ENCODE measurements around the gene HOXC11. TPM values are rescaled to one million over a fixed set of nuclear protein-coding genes. Genes with fewer than 3 reads are reported as not detected.

Gene HOXC11
- total and polyA plus RNA-seq, 2 donors (not counting 1 experiment from before 2014, with no cell fraction given): not detected

- Histone ChIP-seq H3K9ac (ENCODE audit: low read length) (no peak overlapping the region), H3K4me1 (ENCODE audit: control insufficient read depth in 2 of 2, insufficient read depth in 2 of 2, low read length in 2 of 2) (peaks cover 4 to 20% of the 10 kb centered on the region in 2 donors), H3K27me3 (replicated peaks in 1 of 4; ENCODE audit: control extremely low read depth in 1 of 4, control insufficient read depth in 3 of 4, insufficient read depth in 4 of 4, low read length in 3 of 4) (peaks cover 0 to 87% (median 80%) of the 10 kb centered on the region in 4 experiments), H3K36me3 (replicated peaks in 1 of 2; ENCODE audit: control extremely low read depth in 1 of 2, control insufficient read depth in 1 of 2, extremely low read depth in 1 of 2, insufficient read depth in 2 of 2, low read length in 1 of 2) (no peaks in the 10 kb centered on the region), H3K27ac (ENCODE audit: low read length in 2 of 2) (no peak overlapping the region), H3K9me3 (ENCODE audit: control extremely low read depth in 1 of 3, control insufficient read depth in 2 of 3, insufficient read depth in 1 of 3, low read length in 2 of 3) (peaks cover 0 to 43% (median 1%) of the 10 kb centered on the region in 3 donors), H2AFZ (ENCODE audit: insufficient read depth, low read depth, low read length, poor library complexity, severe bottlenecking) (no peak overlapping the region), H3K79me2 (ENCODE audit: control insufficient read depth, insufficient read depth, low read length) (no peaks in the 10 kb centered on the region), H3K4me2 (replicated peaks; ENCODE audit: low read depth, low read length, poor library complexity, severe bottlenecking) (no peak overlapping the region), H3K4me3 (ENCODE audit: control extremely low read depth in 1 of 5, extremely low read depth in 1 of 5, insufficient read depth in 1 of 5, low read depth in 2 of 5, low read length in 4 of 5) (no peak overlapping the region), H4K20me1 (ENCODE audit: control insufficient read depth, insufficient read depth, low read length, poor library complexity, severe bottlenecking) (no peaks in the 10 kb centered on the region)
- no peaks in the 10 kb centered on the region for H3K9me3 Mint-ChIP-seq (ENCODE audit: insufficient read depth)
- TF ChIP-seq CTCF (IDR thresholded peaks at IDR 0.05): no peak
- TF ChIP-seq EZH2 (IDR thresholded peaks at IDR 0.05; ENCODE audit: borderline replicate concordance, insufficient read depth, low read depth, low read length, poor library complexity, severe bottlenecking): no peak
- H3K4me1 Mint-ChIP-seq: no peaks in the 10 kb centered on the region
- no peak for DNase-seq
- intact Hi-C loops (cut with micrococcal nuclease): loop anchor here (5.0 kb wide), 1 partner anchor 46 kb away; the partner anchor contains the start of gene HOXC10
- whole genome bisulfite sequencing (ENCODE audit: insufficient coverage): no CpG with 5 or more reads among the region's 5 CpGs
- H3K27me3 Mint-ChIP-seq: peaks cover 76% of the 10 kb centered on the region
- H3K27ac Mint-ChIP-seq: no peak overlapping the region
- ChIA-PET CTCF (interaction anchor here (0.8 kb wide), 1 partner anchor 64 kb away, joined by 3 read pairs; no protein-coding TSS in a partner anchor), POLR2A (no interaction called here)
- no peak for ATAC-seq (ENCODE audit: low read depth)
- H3K4me3 Mint-ChIP-seq: no peak overlapping the region
Measured at GRCh38 chr12:53941750-53942149, 31.2 kb upstream of the HOXC11 start.

GRCh38 chr12:53942467-53942997, 30.4 kb upstream of the HOXC11 start:
- Histone ChIP-seq H3K9me3 (ENCODE audit: control extremely low read depth in 1 of 3, control insufficient read depth in 2 of 3, insufficient read depth in 1 of 3, low read length in 2 of 3) (peaks cover 0 to 37% (median 1%) of the 10 kb centered on the region in 3 donors), H3K79me2 (ENCODE audit: control insufficient read depth, insufficient read depth, low read length) (no peaks in the 10 kb centered on the region), H3K27ac (ENCODE audit: low read length in 2 of 2) (no peak overlapping the region), H3K4me2 (replicated peaks; ENCODE audit: low read depth, low read length, poor library complexity, severe bottlenecking) (no peak overlapping the region), H3K4me3 (ENCODE audit: control extremely low read depth in 1 of 5, extremely low read depth in 1 of 5, insufficient read depth in 1 of 5, low read depth in 2 of 5, low read length in 4 of 5) (no peak overlapping the region), H3K36me3 (replicated peaks in 1 of 2; ENCODE audit: control extremely low read depth in 1 of 2, control insufficient read depth in 1 of 2, extremely low read depth in 1 of 2, insufficient read depth in 2 of 2, low read length in 1 of 2) (no peaks in the 10 kb centered on the region), H4K20me1 (ENCODE audit: control insufficient read depth, insufficient read depth, low read length, poor library complexity, severe bottlenecking) (no peaks in the 10 kb centered on the region), H3K27me3 (replicated peaks in 1 of 4; ENCODE audit: control extremely low read depth in 1 of 4, control insufficient read depth in 3 of 4, insufficient read depth in 4 of 4, low read length in 3 of 4) (peaks cover 0 to 87% (median 79%) of the 10 kb centered on the region in 4 experiments), H2AFZ (ENCODE audit: insufficient read depth, low read depth, low read length, poor library complexity, severe bottlenecking) (no peak overlapping the region), H3K9ac (ENCODE audit: low read length) (no peak overlapping the region), H3K4me1 (ENCODE audit: control insufficient read depth in 2 of 2, insufficient read depth in 2 of 2, low read length in 2 of 2) (peaks cover 4 to 20% of the 10 kb centered on the region in 2 donors)
- no peak overlapping the region for H3K27ac Mint-ChIP-seq
- peaks cover 73% of the 10 kb centered on the region for H3K27me3 Mint-ChIP-seq
- ATAC-seq (ENCODE audit: low read depth) (no peak), DNase-seq (no peak)
- POLR2A ChIA-PET: no interaction called here
- CTCF ChIA-PET: interaction anchor here (1.1 kb wide), 1 partner anchor 9 kb away, joined by 3 read pairs; no protein-coding TSS in a partner anchor
- WGBS (ENCODE audit: insufficient coverage): no CpG with 5 or more reads among the region's 2 CpGs
- H3K4me1 Mint-ChIP-seq: no peaks in the 10 kb centered on the region
- no peak for TF ChIP-seq EZH2 (IDR thresholded peaks at IDR 0.05; ENCODE audit: borderline replicate concordance, insufficient read depth, low read depth, low read length, poor library complexity, severe bottlenecking)
- TF ChIP-seq CTCF (IDR thresholded peaks at IDR 0.05): no peak
- no peak overlapping the region for H3K4me3 Mint-ChIP-seq
- intact Hi-C loops (cut with micrococcal nuclease): loop anchor here (5.0 kb wide), 1 partner anchor 45 kb away; the partner anchor contains the start of gene HOXC10
- H3K9me3 Mint-ChIP-seq (ENCODE audit: insufficient read depth): no peaks in the 10 kb centered on the region
